Measurements from ENCODE around the gene GPR27. TPM values are rescaled to one million over a fixed set of nuclear protein-coding genes. Genes with fewer than 3 reads are reported as not detected.

The GPR27 gene
- total RNA-seq, 1 donor from 2014 or later = 6.1 TPM

GRCh38 chr3:71733319-71733718, 20.3 kb upstream of the GPR27 start:
- no peak overlapping the region for H3K4me3 Mint-ChIP-seq (ENCODE audit: low read depth)
- no peak for DNase-seq (ENCODE audit: low spot score, unreplicated experiment)
- no peak overlapping the region for H3K27ac Mint-ChIP-seq
- peaks cover 9% of the 10 kb centered on the region for H3K4me1 Mint-ChIP-seq (ENCODE audit: low read depth)
- no peak for TF ChIP-seq CTCF (IDR thresholded peaks at IDR 0.05; ENCODE audit: unreplicated experiment)
- H3K27me3 Mint-ChIP-seq = peaks cover 35% of the 10 kb centered on the region
- H3K9me3 Mint-ChIP-seq (ENCODE audit: low read depth) = no peaks in the 10 kb centered on the region
- H3K36me3 Mint-ChIP-seq (ENCODE audit: insufficient read depth) = no peaks in the 10 kb centered on the region

- Mint-ChIP-seq H3K9me3 (ENCODE audit: low read depth) (no peaks in the 10 kb centered on the region), H3K27ac (no peak overlapping the region), H3K4me1 (ENCODE audit: low read depth) (peaks cover 8% of the 10 kb centered on the region), H3K4me3 (ENCODE audit: low read depth) (no peak overlapping the region), H3K27me3 (peaks cover 26% of the 10 kb centered on the region), H3K36me3 (ENCODE audit: insufficient read depth) (no peaks in the 10 kb centered on the region)
- DNase-seq (ENCODE audit: low spot score, unreplicated experiment) = no peak
- no peak for TF ChIP-seq CTCF (IDR thresholded peaks at IDR 0.05; ENCODE audit: unreplicated experiment)
These were observed 18.8 kb upstream of the GPR27 start for GRCh38 chr3:71734881-71735280.

- H3K27ac Mint-ChIP-seq = no peak overlapping the region
- no peaks in the 10 kb centered on the region for H3K4me1 Mint-ChIP-seq (ENCODE audit: low read depth)
- peaks cover 3% of the 10 kb centered on the region for H3K27me3 Mint-ChIP-seq
- no peak overlapping the region for H3K4me3 Mint-ChIP-seq (ENCODE audit: low read depth)
- TF ChIP-seq CTCF (IDR thresholded peaks at IDR 0.05; ENCODE audit: unreplicated experiment) = no peak
- peaks cover 1% of the 10 kb centered on the region for H3K36me3 Mint-ChIP-seq (ENCODE audit: insufficient read depth)
- DNase-seq (ENCODE audit: low spot score, unreplicated experiment) = no peak
- peaks cover 33% of the 10 kb centered on the region for H3K9me3 Mint-ChIP-seq (ENCODE audit: low read depth)
These were observed 11.0 kb upstream of the GPR27 start for GRCh38 chr3:71742621-71743020.

- TF ChIP-seq CTCF (IDR thresholded peaks at IDR 0.05; ENCODE audit: unreplicated experiment) = no peak
- Mint-ChIP-seq H3K4me1 (ENCODE audit: low read depth) (no peaks in the 10 kb centered on the region), H3K36me3 (ENCODE audit: insufficient read depth) (peaks cover 1% of the 10 kb centered on the region), H3K9me3 (ENCODE audit: low read depth) (peaks cover 33% of the 10 kb centered on the region), H3K27ac (no peak overlapping the region), H3K4me3 (ENCODE audit: low read depth) (no peak overlapping the region), H3K27me3 (peaks cover 21% of the 10 kb centered on the region)
- DNase-seq (ENCODE audit: low spot score, unreplicated experiment) = no peak
These were observed 8.9 kb upstream of the GPR27 start for GRCh38 chr3:71744738-71745137.

DNA sequence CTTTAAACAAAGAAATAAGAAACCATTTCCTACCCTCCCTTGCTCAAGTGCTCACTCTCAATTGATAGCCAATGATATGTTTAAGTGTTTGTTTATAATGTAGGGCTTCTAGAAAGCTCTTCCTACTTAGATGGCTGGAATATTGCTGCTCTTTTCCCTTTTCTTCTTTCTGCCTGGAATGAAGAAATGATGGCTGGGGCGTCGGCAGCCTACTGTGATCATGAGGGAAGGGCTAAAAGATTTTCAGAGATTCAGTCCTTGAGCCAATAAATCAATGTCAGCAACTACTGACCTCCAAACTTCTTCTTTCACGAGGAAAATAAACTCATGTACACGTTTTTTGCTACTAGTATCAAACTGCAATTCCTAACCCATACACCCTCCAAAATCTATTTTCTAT, 2.1 kb upstream of the GPR27 start:
- Mint-ChIP-seq H3K4me1 (ENCODE audit: low read depth) (no peaks in the 10 kb centered on the region), H3K9me3 (ENCODE audit: low read depth) (no peaks in the 10 kb centered on the region), H3K36me3 (ENCODE audit: insufficient read depth) (no peaks in the 10 kb centered on the region), H3K4me3 (ENCODE audit: low read depth) (no peak overlapping the region), H3K27ac (no peak overlapping the region), H3K27me3 (peaks cover 64% of the 10 kb centered on the region)
- DNase-seq (ENCODE audit: low spot score, unreplicated experiment) = no peak
- TF ChIP-seq CTCF (IDR thresholded peaks at IDR 0.05; ENCODE audit: unreplicated experiment) = no peak

All from progenitor cell of endocrine pancreas (in vitro differentiated cells).